DND-41 (cell line): ENCODE measurements around the gene PHLPP1.

Source experiments
- CTCF ChIP-seq: IDR thresholded peaks from 2 replicates; pipeline ENCODE4 v1.5.1; 2012; ENCODE audit warnings: borderline replicate concordance, low read length, moderate library complexity, mild to moderate bottlenecking; ENCODE audit not compliant: poor library complexity, severe bottlenecking; ENCODE audit errors: extremely low read depth
- EZH2 ChIP-seq: IDR thresholded peaks from 3 replicates; pipeline ENCODE4 v1.6.1; 2012; ENCODE audit warnings: borderline replicate concordance, low read depth, mild to moderate bottlenecking, moderate library complexity, low read length, inconsistent platforms; ENCODE audit not compliant: severe bottlenecking

- TF ChIP-seq EZH2: no peak
- no peak for TF ChIP-seq CTCF
Measured at GRCh38 chr18:62881509-62882016, 166.2 kb downstream of the PHLPP1 start.
